Measurements from ENCODE around the gene DAPK2.

GRCh38 chr15:63920504-63921175 lies 125.6 kb downstream of the DAPK2 start:
- no peak for TF ChIP-seq CTCF (conservative IDR thresholded peaks at IDR 0.05; ENCODE audit: low read length)
- TF ChIP-seq EZH2phosphoT487 (IDR thresholded peaks at IDR 0.05; ENCODE audit: borderline replicate concordance), result no peak

Data from Loucy (cell line).